OCI-LY7 (cell line): ENCODE measurements around the gene CNN2. TPM values are rescaled to one million over a fixed set of nuclear protein-coding genes. Genes with fewer than 3 reads are reported as not detected.

Source experiments
- BruUV-seq: library from RNA; stranded (reverse); fragments of 400-500 nt; replicated peaks from 2 replicates; lab custom pipeline; 2021; lab: Mats Ljungman, UMichigan
- CTCF ChIA-PET: fragments of 300-600 bp; sonication (Branson Sonifier 250); formaldehyde crosslinking; loops from one replicate; lab custom pipeline; 2022; ENCODE audit warnings: antibody characterized with exemption; ENCODE audit not compliant: unreplicated experiment; lab: Charles Lee
- POLR2A ChIA-PET: fragments of 300-600 bp; sonication (Branson Sonifier 250); formaldehyde crosslinking; loops from one replicate; lab custom pipeline; 2022; ENCODE audit warnings: antibody characterized with exemption; lab: Charles Lee
- DNase-seq: peaks from one replicate; pipeline ENCODE4 v3.0.0-alpha.2; 2015; ENCODE audit warnings: low spot score
- H2AFZ ChIP-seq: fragments of 200-600 bp; sonication (generic), shearing (Covaris generic); 2 replicates; pipeline ENCODE4 v1.6.1; 2014; ENCODE audit warnings: mild to moderate bottlenecking, antibody characterized with exemption, low read length, moderate library complexity
- H3K27ac ChIP-seq: fragments of 200-600 bp; sonication (generic); 2 replicates; pipeline ENCODE4 v1.5.1; 2014; ENCODE audit warnings: mixed run types, low read depth, mild to moderate bottlenecking, moderate library complexity, low read length, inconsistent platforms; ENCODE audit not compliant: poor library complexity, severe bottlenecking
- H3K36me3 ChIP-seq: fragments of 200-600 bp; sonication (generic); 2 replicates; pipeline ENCODE4 v1.6.1; 2014; ENCODE audit warnings: mild to moderate bottlenecking, antibody characterized with exemption, low read length, moderate library complexity, mixed read lengths; ENCODE audit not compliant: insufficient read depth
- H3K4me1 ChIP-seq: fragments of 200-600 bp; sonication (generic); 2 replicates; pipeline ENCODE4 v1.5.1; 2014; ENCODE audit warnings: mild to moderate bottlenecking, low read length; ENCODE audit not compliant: insufficient read depth, poor library complexity, severe bottlenecking
- H3K4me2 ChIP-seq: fragments of 200-600 bp; sonication (generic); 2 replicates; pipeline ENCODE4 v1.6.1; 2014; ENCODE audit warnings: mild to moderate bottlenecking, low read length
- H3K4me3 ChIP-seq: fragments of 200-600 bp; sonication (generic); 2 replicates; pipeline ENCODE4 v1.5.1; 2014; ENCODE audit warnings: mild to moderate bottlenecking, low read depth, low read length; ENCODE audit not compliant: poor library complexity, severe bottlenecking
- H3K79me2 ChIP-seq: fragments of 200-600 bp; sonication (generic); 2 replicates; pipeline ENCODE4 v1.6.1; 2016; ENCODE audit warnings: low read depth, mild to moderate bottlenecking, low read length, moderate library complexity, mixed read lengths; ENCODE audit not compliant: insufficient read depth
- H3K9me2 ChIP-seq: fragments of 200-600 bp; sonication (generic); 2 replicates; pipeline ENCODE4 v1.6.1; 2016; ENCODE audit warnings: mild to moderate bottlenecking, low read length, mixed read lengths; ENCODE audit not compliant: insufficient read depth
- H3K9me3 ChIP-seq: fragments of 200-600 bp; sonication (generic); 2 replicates; pipeline ENCODE4 v1.6.1; 2014; ENCODE audit warnings: mild to moderate bottlenecking, mixed run types, low read length, mixed read lengths
- H4K20me1 ChIP-seq: fragments of 200-600 bp; sonication (generic); 2 replicates; pipeline ENCODE4 v1.6.1; 2014; ENCODE audit warnings: mild to moderate bottlenecking, antibody characterized with exemption, low read length, moderate library complexity, mixed read lengths; ENCODE audit not compliant: insufficient read depth
- EZH2phosphoT487 ChIP-seq: fragments of 200-600 bp; sonication (generic); IDR thresholded peaks from 2 replicates; pipeline ENCODE4 v1.6.1; 2018; ENCODE audit warnings: low read depth, borderline replicate concordance, mild to moderate bottlenecking, mixed run types, antibody characterized with exemption, low read length, moderate library complexity, mixed read lengths
- intact Hi-C: fragments of 100-400 bp; cut with micrococcal nuclease; formaldehyde crosslinking; loops from one replicate; pipeline ENCODE4 v1.10.0; 2022; ENCODE audit not compliant: unreplicated experiment
- total RNA-seq, 2 experiments: library from RNA; depleted of rRNA in 1 of 2; stranded (reverse); fragments of >200 nt in 1 of 2; shearing (Covaris generic) in 1 of 2; gene quantifications; 2 replicates each; pipeline ENCODE4 v1.2.3, GENCODE V29; 2014 to 2022
- TF ChIP-seq, protein P1 (sequence below): fragments of 200-600 bp; sonication (generic); conservative IDR thresholded peaks from 2 replicates; pipeline ENCODE4 v1.5.1; 2014; ENCODE audit warnings: mild to moderate bottlenecking, antibody characterized with exemption, low read length, moderate library complexity, mixed read lengths

CNN2 gene
- total RNA-seq, 2 experiments from 2014 or later: 73.7 to 127 TPM

DNA sequence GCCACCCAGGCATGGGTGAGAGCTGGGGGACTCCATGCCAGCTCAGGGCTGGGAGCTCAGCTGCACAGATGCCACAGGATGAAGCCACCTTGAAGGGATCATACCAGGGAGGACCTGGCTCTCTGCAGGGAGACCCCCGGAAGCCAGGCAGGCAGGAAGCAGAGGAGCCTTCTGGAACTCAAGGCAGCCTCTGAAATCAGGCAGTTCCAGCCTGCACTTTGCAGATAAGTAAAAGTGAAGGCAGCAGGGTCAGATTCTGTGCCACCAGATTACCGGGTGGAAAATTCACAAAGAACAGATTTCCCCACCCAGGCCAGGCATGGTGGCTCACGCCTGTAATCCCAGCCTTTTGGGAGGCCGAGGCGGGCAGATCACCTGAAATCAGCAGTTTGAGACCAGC lies 8.0 kb upstream of the CNN2 start:
- DNase-seq: no peak
- peaks cover 62% of the 10 kb centered on the region for H3K79me2 ChIP-seq
- H3K27ac ChIP-seq: no peak overlapping the region
- CTCF ChIA-PET: no interaction called here
- no peak for TF ChIP-seq EZH2phosphoT487
- TF ChIP-seq, protein P1, sequence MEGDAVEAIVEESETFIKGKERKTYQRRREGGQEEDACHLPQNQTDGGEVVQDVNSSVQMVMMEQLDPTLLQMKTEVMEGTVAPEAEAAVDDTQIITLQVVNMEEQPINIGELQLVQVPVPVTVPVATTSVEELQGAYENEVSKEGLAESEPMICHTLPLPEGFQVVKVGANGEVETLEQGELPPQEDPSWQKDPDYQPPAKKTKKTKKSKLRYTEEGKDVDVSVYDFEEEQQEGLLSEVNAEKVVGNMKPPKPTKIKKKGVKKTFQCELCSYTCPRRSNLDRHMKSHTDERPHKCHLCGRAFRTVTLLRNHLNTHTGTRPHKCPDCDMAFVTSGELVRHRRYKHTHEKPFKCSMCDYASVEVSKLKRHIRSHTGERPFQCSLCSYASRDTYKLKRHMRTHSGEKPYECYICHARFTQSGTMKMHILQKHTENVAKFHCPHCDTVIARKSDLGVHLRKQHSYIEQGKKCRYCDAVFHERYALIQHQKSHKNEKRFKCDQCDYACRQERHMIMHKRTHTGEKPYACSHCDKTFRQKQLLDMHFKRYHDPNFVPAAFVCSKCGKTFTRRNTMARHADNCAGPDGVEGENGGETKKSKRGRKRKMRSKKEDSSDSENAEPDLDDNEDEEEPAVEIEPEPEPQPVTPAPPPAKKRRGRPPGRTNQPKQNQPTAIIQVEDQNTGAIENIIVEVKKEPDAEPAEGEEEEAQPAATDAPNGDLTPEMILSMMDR: no peak
- peaks cover 10% of the 10 kb centered on the region for H4K20me1 ChIP-seq
- BruUV-seq: no TSS peak
- peak overlapping the region; percentile 94 for H3K4me2 ChIP-seq
- peaks cover 62% of the 10 kb centered on the region for H3K36me3 ChIP-seq
- H3K9me2 ChIP-seq: no peaks in the 10 kb centered on the region
- H3K4me3 ChIP-seq: peak overlapping the region; percentile 96
- peaks cover 51% of the 10 kb centered on the region for H3K4me1 ChIP-seq
- POLR2A ChIA-PET: no interaction called here
- intact Hi-C loops: no loop called here
- no peak overlapping the region for H2AFZ ChIP-seq
- no peaks in the 10 kb centered on the region for H3K9me3 ChIP-seq

DNA sequence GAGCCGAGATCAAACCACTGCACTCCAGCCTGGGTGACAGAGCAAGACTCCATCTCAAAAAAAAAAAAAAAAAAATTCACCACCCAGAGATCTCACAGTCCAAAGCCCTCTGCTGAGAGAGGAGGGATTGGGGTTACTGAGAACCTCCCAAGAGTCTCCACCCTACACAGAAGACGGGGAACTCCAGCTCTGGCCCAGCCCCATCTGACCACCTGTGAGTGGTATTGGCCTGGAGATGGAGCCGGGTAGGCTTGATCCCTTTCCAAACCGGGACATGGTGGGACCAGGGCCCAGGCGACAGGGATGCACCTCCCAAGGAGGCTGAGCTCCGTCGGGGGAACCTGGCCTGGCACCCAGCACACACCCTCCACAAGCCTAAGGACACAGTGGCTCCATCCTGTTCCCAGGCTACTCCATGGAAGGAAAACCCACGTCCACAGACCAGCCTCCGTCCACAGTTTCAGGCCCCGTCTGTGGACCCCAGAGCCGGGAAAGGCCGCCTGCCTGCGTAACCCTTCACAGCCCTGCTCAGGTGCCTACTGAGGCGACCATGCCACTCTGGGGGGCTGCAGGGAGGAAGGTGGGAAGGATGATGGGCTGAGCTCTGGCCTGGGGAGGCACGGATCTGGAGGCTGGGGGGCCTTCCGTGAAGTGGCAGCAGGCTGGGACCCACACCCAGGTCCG lies 7.3 kb upstream of the CNN2 start:
- CTCF ChIA-PET: no interaction called here
- peaks cover 55% of the 10 kb centered on the region for H3K36me3 ChIP-seq
- H4K20me1 ChIP-seq: peaks cover 10% of the 10 kb centered on the region
- H3K79me2 ChIP-seq: peaks cover 62% of the 10 kb centered on the region
- BruUV-seq: no TSS peak
- intact Hi-C loops: no loop called here
- TF ChIP-seq EZH2phosphoT487: no peak
- TF ChIP-seq, protein P1: no peak
- H2AFZ ChIP-seq: no peak overlapping the region
- POLR2A ChIA-PET: interaction anchor here (0.5 to 0.6 kb wide), 2 partner anchors 13 to 171 kb away, joined by 3 read pairs; no protein-coding TSS in a partner anchor
- peak overlapping the region; percentile 94 for H3K4me2 ChIP-seq
- H3K4me3 ChIP-seq: peak overlapping the region; percentile 96
- peak overlapping the region; percentile 76 for H3K27ac ChIP-seq
- no peak for DNase-seq
- H3K9me2 ChIP-seq: no peaks in the 10 kb centered on the region
- H3K9me3 ChIP-seq: no peaks in the 10 kb centered on the region
- H3K4me1 ChIP-seq: peaks cover 51% of the 10 kb centered on the region

DNA sequence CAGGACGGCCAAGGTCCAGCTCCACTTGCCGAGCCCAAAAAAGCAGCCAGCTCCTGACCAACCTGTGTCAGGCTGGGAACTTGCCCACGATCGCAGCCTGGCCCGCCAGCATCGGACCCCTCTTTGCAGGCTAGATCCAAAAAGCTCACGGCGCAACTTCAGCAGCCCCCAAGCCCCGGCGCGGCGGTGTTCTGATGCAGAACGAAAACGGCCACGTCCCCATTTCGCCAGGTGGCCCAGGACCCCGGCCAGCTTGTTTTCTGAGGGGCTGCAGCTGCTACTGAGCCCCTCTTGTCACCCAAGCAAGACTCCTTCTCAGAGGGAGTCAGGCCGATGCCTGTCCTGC lies 6.8 kb upstream of the CNN2 start:
- ChIA-PET POLR2A (interaction anchor here (0.5 to 0.6 kb wide), 2 partner anchors 13 to 171 kb away, joined by 3 read pairs; no protein-coding TSS in a partner anchor), CTCF (no interaction called here)
- Histone ChIP-seq H3K9me3 (no peaks in the 10 kb centered on the region), H2AFZ (no peak overlapping the region), H3K79me2 (peaks cover 62% of the 10 kb centered on the region), H3K27ac (peak overlapping the region; percentile 76), H4K20me1 (peaks cover 10% of the 10 kb centered on the region), H3K9me2 (no peaks in the 10 kb centered on the region), H3K4me1 (peaks cover 51% of the 10 kb centered on the region), H3K4me2 (peak overlapping the region; percentile 94), H3K4me3 (peak overlapping the region; percentile 96), H3K36me3 (peaks cover 50% of the 10 kb centered on the region)
- intact Hi-C loops: no loop called here
- TF ChIP-seq EZH2phosphoT487: no peak
- no TSS peak for BruUV-seq
- DNase-seq: no peak
